Adrenal gland (tissue), 12 donors: ENCODE results near the gene ENPP6. TPM values are rescaled to one million over a fixed set of nuclear protein-coding genes. Genes with fewer than 3 reads are reported as not detected.

ENCODE experiments used
- DNase-seq, 7 donors: peaks; one replicate each; pipeline ENCODE4 v3.0.0-alpha.2; 2019 to 2020
- H3K27ac ChIP-seq, 5 donors: fragments of 200-600 bp; sonication (generic) in 4 of 5; 1 replicate in 3 of 5; 2 replicates in 2 of 5; pipeline versions ENCODE4 v1.5.1 to v1.8.0; 2016 to 2020; ENCODE audit warnings: mild to moderate bottlenecking in 1 of 5
- H3K27me3 ChIP-seq: fragments of 200-600 bp; 2 replicates; pipeline ENCODE4 v1.8.0; 2021
- H3K36me3 ChIP-seq, 2 donors: fragments of 200-600 bp; replicated peaks in 1 of 2; 1 replicate in 1 of 2; 2 replicates in 1 of 2; pipeline versions ENCODE4 v1.5.1 to v1.8.0; 2018 to 2022
- H3K4me1 ChIP-seq, 2 donors: fragments of 200-600 bp; replicated peaks in 1 of 2; 1 replicate in 1 of 2; 2 replicates in 1 of 2; pipeline versions ENCODE4 v1.5.1 to v1.8.0; 2018 to 2021
- H3K4me3 ChIP-seq, 4 donors: fragments of 200-600 bp; sonication (generic) in 3 of 4; one replicate each; pipeline ENCODE4 v1.5.1; 2016 to 2018
- H3K9me3 ChIP-seq, 3 donors: fragments of 200-600 bp; sonication (generic) in 1 of 3; replicated peaks in 1 of 3; 1 replicate in 2 of 3; 2 replicates in 1 of 3; pipeline versions ENCODE4 v1.5.1 to v1.8.0; 2016 to 2021
- CTCF ChIP-seq, 6 experiments: fragments of 450-650 bp in 4 of 6; fragments of 200-600 bp in 2 of 6; sonication (generic) in 1 of 6; IDR thresholded peaks; 1 replicate in 5 of 6; 2 replicates in 1 of 6; pipeline versions ENCODE4 v1.5.1 to v1.8.0; 2016 to 2021; ENCODE audit warnings: antibody characterized with exemption in 6 of 6, mild to moderate bottlenecking in 2 of 6, moderate library complexity in 1 of 6
- POLR2A ChIP-seq, 2 donors: fragments of 450-650 bp; IDR thresholded peaks; one replicate each; pipeline ENCODE4 v1.6.1; 2017; ENCODE audit warnings: antibody characterized with exemption in 2 of 2, mild to moderate bottlenecking in 2 of 2, moderate library complexity in 1 of 2
- WGBS, 4 donors: extraction: QIAGEN DNeasy Blood & Tissue Kit in 2 of 4; methylation state at CpG; one replicate each; pipeline versions ENCODE4 v1.1.5 to v1.1.7; 2013 to 2017; 5-methylcytosine and 5-hydroxymethylcytosine counted together
- intact Hi-C, 2 donors: fragments of 100-400 bp; cut with DNase I; formaldehyde crosslinking; loops; one replicate each; pipeline versions ENCODE4 v1.14.1 to v1.15.0; 2022 to 2023
- polyA plus RNA-seq, 3 donors: library from polyadenylated mRNA; stranded (reverse); fragments of 200-250 nt in 2 of 3; fragments of 350-450 nt in 1 of 3; fragmentation: Illumina TruSeq in 1 of 3; extraction: RNeasy Lipid Tissue Mini Kit (QIAGEN cat#74804) in 1 of 3; gene quantifications; one replicate each; pipeline ENCODE4 v1.2.3, GENCODE V29; 2013 to 2014
- total RNA-seq, 9 donors: library from RNA; depleted of rRNA in 4 of 9; stranded (reverse); fragments of >200 nt in 4 of 9; fragments of 120-200 nt in 1 of 9; fragmentation: NEBNext Ultra II Directional in 1 of 9; extraction: Animal tissue kit (Norgen Biotek cat#: 25700) in 1 of 9; gene quantifications; one replicate each; pipeline versions ENCODE4 v1.1.0 to v1.2.4, GENCODE V29; 2013 to 2023
- donor health status: healthy with polysubstance abuse.
- donor health status: Bipolar disorder and iron deficiency.
- donor health status: DM: yes; HTN: yes; CAD: no.
- donor health status: DM: no; HTN: no; CAD: no.
- donor health status: DM: no; HTN: no; CAD: no.
- donor health status: DM: yes; HTN: yes; CAD: no.

Gene ENPP6
- total and polyA plus RNA-seq, 12 donors, result 0.18 to 11.3 (median 0.46) TPM; not detected in 1

- WGBS, 4 donors, result 89 to 98% (median 95%) methylated on average over 2 of the region's 2 CpGs
- TF ChIP-seq POLR2A (IDR thresholded peaks at IDR 0.05), result no peak
- TF ChIP-seq CTCF (IDR thresholded peaks at IDR 0.05), result no peak
- Histone ChIP-seq H3K27me3 (peaks cover 9% of the 10 kb centered on the region), H3K4me1 (no peaks in the 10 kb centered on the region), H3K9me3 (no peaks in the 10 kb centered on the region), H3K27ac (no peak overlapping the region), H3K4me3 (no peak overlapping the region), H3K36me3 (no peaks in the 10 kb centered on the region)
- no peak for DNase-seq
- intact Hi-C loops, result no loop called here
Measured at GRCh38 chr4:184248216-184248615, 30.5 kb upstream of the ENPP6 start.

- Histone ChIP-seq H3K9me3 (no peaks in the 10 kb centered on the region), H3K4me1 (no peaks in the 10 kb centered on the region), H3K4me3 (no peak overlapping the region), H3K27me3 (peaks cover 9% of the 10 kb centered on the region), H3K27ac (no peak overlapping the region), H3K36me3 (no peaks in the 10 kb centered on the region)
- 86 to 98% (median 93%) methylated on average over 1 of the region's 1 CpG for WGBS, 4 donors
- TF ChIP-seq CTCF (IDR thresholded peaks at IDR 0.05) (no peak), POLR2A (IDR thresholded peaks at IDR 0.05) (no peak)
- intact Hi-C loops, result no loop called here
- no peak for DNase-seq
Measured at GRCh38 chr4:184247421-184247820, 29.7 kb upstream of the ENPP6 start.

GRCh38 chr4:184246426-184246825 lies 28.8 kb upstream of the ENPP6 start:
- intact Hi-C loops, result no loop called here
- DNase-seq, result no peak
- H3K36me3 ChIP-seq, result no peaks in the 10 kb centered on the region
- no peak overlapping the region for H3K27ac ChIP-seq
- no peaks in the 10 kb centered on the region for H3K4me1 ChIP-seq
- H3K9me3 ChIP-seq, result no peaks in the 10 kb centered on the region
- WGBS, 4 donors, result 81 to 96% (median 92%) methylated on average over 7 of the region's 7 CpGs
- no peak overlapping the region for H3K4me3 ChIP-seq
- no peak for TF ChIP-seq POLR2A (IDR thresholded peaks at IDR 0.05)
- no peak for TF ChIP-seq CTCF (IDR thresholded peaks at IDR 0.05)
- H3K27me3 ChIP-seq, result peaks cover 9% of the 10 kb centered on the region

- Histone ChIP-seq H3K4me3 (no peak overlapping the region), H3K36me3 (no peaks in the 10 kb centered on the region), H3K9me3 (no peaks in the 10 kb centered on the region), H3K27me3 (no peaks in the 10 kb centered on the region), H3K27ac (no peak overlapping the region), H3K4me1 (no peaks in the 10 kb centered on the region)
- no peak for DNase-seq
- intact Hi-C loops, result no loop called here
- TF ChIP-seq CTCF (IDR thresholded peaks at IDR 0.05) (no peak), POLR2A (IDR thresholded peaks at IDR 0.05) (no peak)
- 64 to 73% (median 66%) methylated on average over 8 of the region's 8 CpGs for WGBS, 4 donors
Measured at GRCh38 chr4:184238072-184238745, 20.5 kb upstream of the ENPP6 start.
